Nephron (organoid): Measurements from ENCODE around the gene EPYC.
A peak's percentile ranks its signal among the peaks of the same experiment; 100 is the strongest.
"Not testable (repeated sequence)": the region's sequence is repeated elsewhere in the genome, so short reads cannot be mapped to it uniquely, and the experiment has no call there.

Experiments
- H3K27ac Mint-ChIP-seq, 3 experiments: 2 replicates each; pipeline ENCODE4 v1.8.0; 2020; ENCODE audit warnings: mixed read lengths in 3 of 3, mild to moderate bottlenecking in 2 of 3, moderate library complexity in 1 of 3
- H3K27me3 Mint-ChIP-seq: 2 replicates; pipeline ENCODE4 v1.8.0; 2021; ENCODE audit warnings: low read depth, mild to moderate bottlenecking, moderate library complexity, mixed read lengths
- H3K36me3 Mint-ChIP-seq: 2 replicates; pipeline ENCODE4 v1.8.0; 2020; ENCODE audit warnings: low read depth, mixed read lengths
- H3K4me1 Mint-ChIP-seq: 2 replicates; pipeline ENCODE4 v1.8.0; 2020; ENCODE audit warnings: mixed read lengths
- H3K4me3 Mint-ChIP-seq, 3 experiments: 2 replicates each; pipeline ENCODE4 v1.8.0; 2020; ENCODE audit warnings: mild to moderate bottlenecking in 3 of 3, mixed read lengths in 3 of 3, moderate library complexity in 2 of 3
- H3K9me3 Mint-ChIP-seq: 2 replicates; pipeline ENCODE4 v1.8.0; 2020; ENCODE audit warnings: mixed read lengths
- TF ChIP-seq, protein P1 (sequence below), 3 experiments: fragments of 200-600 bp; sonication (generic); IDR thresholded peaks; one replicate each; pipeline ENCODE4 v1.5.0; 2021; ENCODE audit warnings: antibody characterized with exemption in 3 of 3; ENCODE audit not compliant: unreplicated experiment in 3 of 3

EPYC gene

DNA sequence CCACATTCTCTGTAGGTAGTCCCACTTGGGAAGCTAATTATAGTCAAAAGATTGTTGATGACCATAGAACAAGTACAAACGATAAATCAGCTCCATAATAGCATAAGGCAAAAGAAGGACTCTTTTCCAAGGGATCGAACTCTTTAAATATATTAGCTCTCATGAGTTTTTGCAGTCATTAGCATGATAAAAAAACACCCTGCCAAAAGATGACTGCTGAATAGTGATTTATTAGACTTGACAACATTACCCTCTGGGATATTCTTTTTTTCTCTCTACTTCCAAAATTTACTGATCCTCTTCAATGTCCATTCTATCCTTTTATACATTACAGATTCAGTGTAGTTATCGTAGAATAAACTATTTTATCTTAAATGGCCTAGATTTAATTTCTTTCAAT is 14.2 kb downstream of the EPYC start:
- Mint-ChIP-seq H3K4me3 (no peak overlapping the region), H3K27ac (peak overlapping the region in 1 of 3 experiments; percentile 32), H3K4me1 (peaks cover 28% of the 10 kb centered on the region), H3K9me3 (peaks cover 16% of the 10 kb centered on the region), H3K36me3 (peaks cover 4% of the 10 kb centered on the region), H3K27me3 (no peaks in the 10 kb centered on the region)
- TF ChIP-seq, protein P1, sequence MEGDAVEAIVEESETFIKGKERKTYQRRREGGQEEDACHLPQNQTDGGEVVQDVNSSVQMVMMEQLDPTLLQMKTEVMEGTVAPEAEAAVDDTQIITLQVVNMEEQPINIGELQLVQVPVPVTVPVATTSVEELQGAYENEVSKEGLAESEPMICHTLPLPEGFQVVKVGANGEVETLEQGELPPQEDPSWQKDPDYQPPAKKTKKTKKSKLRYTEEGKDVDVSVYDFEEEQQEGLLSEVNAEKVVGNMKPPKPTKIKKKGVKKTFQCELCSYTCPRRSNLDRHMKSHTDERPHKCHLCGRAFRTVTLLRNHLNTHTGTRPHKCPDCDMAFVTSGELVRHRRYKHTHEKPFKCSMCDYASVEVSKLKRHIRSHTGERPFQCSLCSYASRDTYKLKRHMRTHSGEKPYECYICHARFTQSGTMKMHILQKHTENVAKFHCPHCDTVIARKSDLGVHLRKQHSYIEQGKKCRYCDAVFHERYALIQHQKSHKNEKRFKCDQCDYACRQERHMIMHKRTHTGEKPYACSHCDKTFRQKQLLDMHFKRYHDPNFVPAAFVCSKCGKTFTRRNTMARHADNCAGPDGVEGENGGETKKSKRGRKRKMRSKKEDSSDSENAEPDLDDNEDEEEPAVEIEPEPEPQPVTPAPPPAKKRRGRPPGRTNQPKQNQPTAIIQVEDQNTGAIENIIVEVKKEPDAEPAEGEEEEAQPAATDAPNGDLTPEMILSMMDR (IDR thresholded peaks at IDR 0.05; ENCODE audit: unreplicated experiment in 3 of 3), result no peak

DNA sequence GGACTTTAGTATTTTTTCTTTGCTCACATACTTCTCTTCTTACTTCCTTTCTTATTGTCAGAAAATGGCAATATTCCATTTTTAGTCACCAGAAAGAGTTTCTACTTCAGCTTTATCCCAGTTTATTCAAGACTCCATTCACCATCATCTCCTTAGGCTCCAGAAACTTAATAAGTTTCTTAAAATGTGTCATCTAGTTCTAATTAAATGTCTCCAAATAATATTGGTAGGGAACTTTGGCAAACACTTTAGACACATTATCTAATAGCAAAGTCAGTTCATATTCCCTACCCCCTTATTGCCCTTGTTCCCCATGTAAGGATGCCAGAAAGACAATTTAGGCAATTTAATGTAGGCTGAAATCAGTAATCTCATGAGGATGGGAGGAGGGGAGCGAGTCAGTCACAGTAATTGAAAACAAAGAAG is 15.1 kb downstream of the EPYC start:
- Mint-ChIP-seq H3K27me3 (no peaks in the 10 kb centered on the region), H3K36me3 (peaks cover 4% of the 10 kb centered on the region), H3K27ac (peak overlapping the region in 2 of 3 experiments; percentile 32 to 74), H3K9me3 (peaks cover 19% of the 10 kb centered on the region), H3K4me1 (peaks cover 19% of the 10 kb centered on the region), H3K4me3 (no peak overlapping the region)
- TF ChIP-seq, protein P1 (IDR thresholded peaks at IDR 0.05; ENCODE audit: unreplicated experiment in 3 of 3), result no peak

DNA sequence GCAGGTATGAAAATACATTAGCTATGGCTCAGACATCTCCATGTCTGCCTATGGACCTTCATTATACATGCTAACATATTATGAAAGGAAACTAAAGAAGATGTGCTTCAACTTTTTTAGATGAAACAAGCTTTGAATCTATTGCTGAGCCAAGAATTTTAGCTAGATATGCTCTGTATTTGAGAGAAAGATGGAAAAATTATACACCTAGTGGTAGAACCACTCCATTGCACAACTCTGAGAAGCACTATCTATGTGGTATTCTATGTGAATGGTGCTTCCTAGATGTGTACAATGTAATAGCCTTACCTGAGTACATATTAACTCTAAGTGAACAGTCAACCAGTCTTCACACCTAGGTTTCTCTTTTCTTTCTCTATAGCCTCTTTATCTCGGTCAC is 17.3 kb downstream of the EPYC start:
- no peak overlapping the region for H3K27ac Mint-ChIP-seq
- H3K4me3 Mint-ChIP-seq, result no peak overlapping the region
- TF ChIP-seq, protein P1 (IDR thresholded peaks at IDR 0.05; ENCODE audit: unreplicated experiment in 3 of 3), result no peak
- H3K9me3 Mint-ChIP-seq, result peaks cover 24% of the 10 kb centered on the region
- peaks cover 4% of the 10 kb centered on the region for H3K36me3 Mint-ChIP-seq
- peaks cover 8% of the 10 kb centered on the region for H3K4me1 Mint-ChIP-seq
- H3K27me3 Mint-ChIP-seq, result no peaks in the 10 kb centered on the region

DNA sequence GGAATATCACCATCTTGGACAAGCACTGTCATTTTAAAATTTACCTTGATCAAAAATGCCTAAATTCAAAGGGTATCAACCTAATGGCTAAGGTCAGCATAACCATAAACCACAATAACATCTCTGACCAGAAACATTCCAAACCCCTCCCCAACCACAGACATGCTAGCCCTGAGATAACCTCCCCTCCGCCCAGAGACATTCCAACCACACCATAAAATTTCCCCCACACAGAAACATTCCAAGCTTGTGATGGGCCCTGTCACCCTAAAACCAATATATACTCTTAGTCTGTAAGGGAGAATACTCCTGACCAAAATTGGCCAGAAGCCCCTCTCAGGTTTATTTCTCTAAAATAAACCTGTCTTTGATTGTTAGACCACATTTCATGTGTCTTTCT is 17.7 kb downstream of the EPYC start:
- TF ChIP-seq, protein P1 (IDR thresholded peaks at IDR 0.05; ENCODE audit: unreplicated experiment in 3 of 3), result no peak
- Mint-ChIP-seq H3K36me3 (peaks cover 4% of the 10 kb centered on the region), H3K9me3 (peaks cover 24% of the 10 kb centered on the region), H3K27ac (no peak overlapping the region), H3K4me1 (peaks cover 8% of the 10 kb centered on the region), H3K4me3 (no peak overlapping the region), H3K27me3 (no peaks in the 10 kb centered on the region)

DNA sequence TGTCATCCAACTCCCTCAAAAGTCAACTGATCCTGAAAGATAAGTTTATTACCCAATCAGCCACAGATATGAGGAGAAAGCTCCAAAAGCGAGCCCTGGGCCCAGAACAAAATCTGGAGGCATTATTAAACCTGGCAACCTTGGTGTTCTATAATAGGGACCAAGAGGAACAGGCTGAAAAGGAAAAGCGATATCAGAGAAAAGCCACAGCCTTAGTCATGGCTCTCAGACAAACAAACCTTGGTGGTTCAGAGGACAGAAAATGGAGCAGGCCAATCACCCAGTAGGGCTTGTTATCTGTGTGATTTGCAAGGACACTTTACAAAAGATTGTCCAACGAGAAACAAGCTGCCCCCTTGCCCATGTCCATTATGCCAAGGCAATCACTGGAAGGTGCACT is 19.4 kb downstream of the EPYC start:
- not testable (repeated sequence) for H3K27me3 Mint-ChIP-seq, H3K36me3 Mint-ChIP-seq, H3K4me3 Mint-ChIP-seq, H3K4me1 Mint-ChIP-seq
- peaks cover 16% of the 10 kb centered on the region for H3K9me3 Mint-ChIP-seq
- H3K27ac Mint-ChIP-seq, result peak overlapping the region in 1 of 3 experiments; percentile 48

DNA sequence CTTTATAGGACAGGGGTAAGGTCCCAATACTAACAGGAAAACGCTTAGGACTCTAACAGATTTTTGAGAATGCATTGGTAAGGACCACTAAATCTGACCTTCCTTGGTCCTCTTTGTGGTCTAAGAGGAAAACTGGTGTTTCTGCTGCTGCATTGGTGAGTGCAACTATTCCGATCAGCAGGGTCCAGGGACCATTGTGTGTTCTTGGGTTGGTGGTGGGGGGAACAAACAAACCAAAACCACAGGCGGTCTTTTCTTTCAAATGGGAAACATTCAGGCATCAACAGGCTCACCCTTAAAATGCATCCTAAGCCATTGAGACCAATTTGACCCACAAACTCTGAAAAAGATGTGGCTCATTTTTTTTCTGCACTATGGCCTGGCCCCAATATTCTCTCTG is 20.7 kb downstream of the EPYC start:
- Mint-ChIP-seq H3K9me3 (peaks cover 16% of the 10 kb centered on the region), H3K36me3 (peaks cover 4% of the 10 kb centered on the region), H3K27ac (peak overlapping the region in 2 of 3 experiments; percentile 23 to 70), H3K27me3 (no peaks in the 10 kb centered on the region), H3K4me3 (no peak overlapping the region), H3K4me1 (peaks cover 16% of the 10 kb centered on the region)
- TF ChIP-seq, protein P1 (IDR thresholded peaks at IDR 0.05; ENCODE audit: unreplicated experiment in 3 of 3), result no peak
